DMS 273 (cell line): Measurements from ENCODE around the gene RUNX1.

Experiments used
- DNase-seq: peaks from one replicate; lab custom pipeline; 2025; ENCODE audit not compliant: unreplicated experiment; lab: John Stamatoyannopoulos, UW

RUNX1 gene

DNA sequence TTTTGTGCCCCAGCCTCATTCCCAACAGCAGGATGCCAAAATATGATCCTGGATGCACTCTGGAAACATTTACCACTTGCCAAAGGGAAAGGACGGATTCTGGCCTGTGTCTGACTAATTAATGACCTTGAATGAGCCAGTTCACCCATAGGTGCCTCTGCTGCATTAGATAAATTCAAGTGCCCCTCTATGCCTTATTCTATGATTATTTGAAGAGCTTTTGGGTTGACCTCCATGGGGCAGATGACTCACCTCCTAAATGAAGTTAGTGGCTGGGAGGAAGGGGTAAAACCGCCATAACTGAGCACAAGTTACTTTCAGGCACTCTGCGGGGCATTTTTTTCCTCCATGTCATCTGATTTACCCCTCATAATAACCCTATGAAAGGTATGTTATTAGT lies 282.2 kb downstream of the RUNX1 start:
- no peak for DNase-seq

DNA sequence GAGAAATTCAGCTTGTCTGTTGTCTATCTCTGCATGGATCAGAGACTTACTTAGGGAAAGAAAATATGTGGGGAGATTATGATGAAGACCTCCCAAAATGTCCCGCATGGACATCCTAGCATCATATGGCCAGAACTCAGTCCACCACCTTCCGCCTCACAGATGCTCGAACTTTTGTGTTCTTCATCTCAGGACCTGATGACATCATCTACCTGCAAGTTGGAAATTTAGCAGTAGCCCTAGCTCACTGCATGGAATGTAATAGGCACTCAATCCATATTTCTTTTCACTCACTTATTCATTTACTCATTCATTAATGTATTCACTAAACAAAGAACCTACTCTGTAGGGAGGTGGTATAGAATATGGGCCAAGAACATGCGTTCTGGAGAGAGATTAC lies 283.5 kb downstream of the RUNX1 start:
- DNase-seq: no peak

DNA sequence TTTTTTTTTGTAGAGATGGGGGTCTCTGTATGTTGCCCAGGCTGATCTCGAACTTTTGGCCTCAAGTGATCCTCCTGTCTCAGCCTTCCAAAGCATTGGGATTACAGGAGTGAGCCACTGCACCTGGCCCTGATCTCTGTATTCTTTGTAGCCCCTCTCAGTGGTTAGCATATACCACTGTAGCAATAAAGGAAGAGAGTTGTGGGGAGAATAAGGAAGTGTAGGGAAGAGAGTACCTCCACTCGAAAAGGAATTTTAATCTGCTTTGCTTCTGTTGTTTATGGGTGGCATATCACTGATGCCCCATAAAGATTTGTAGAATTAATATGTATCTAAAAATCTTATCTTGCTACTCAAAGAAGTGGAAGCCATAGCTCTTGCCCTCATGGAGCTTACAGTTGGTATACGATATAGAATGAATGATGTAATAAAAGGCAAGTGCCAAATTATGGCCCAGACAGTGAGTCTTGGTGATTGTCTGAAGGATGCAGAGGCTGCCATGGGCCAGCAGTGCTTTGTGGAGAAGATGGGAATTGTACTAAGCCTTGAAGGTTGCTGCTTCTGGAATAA lies 284.3 kb downstream of the RUNX1 start:
- DNase-seq: no peak

DNA sequence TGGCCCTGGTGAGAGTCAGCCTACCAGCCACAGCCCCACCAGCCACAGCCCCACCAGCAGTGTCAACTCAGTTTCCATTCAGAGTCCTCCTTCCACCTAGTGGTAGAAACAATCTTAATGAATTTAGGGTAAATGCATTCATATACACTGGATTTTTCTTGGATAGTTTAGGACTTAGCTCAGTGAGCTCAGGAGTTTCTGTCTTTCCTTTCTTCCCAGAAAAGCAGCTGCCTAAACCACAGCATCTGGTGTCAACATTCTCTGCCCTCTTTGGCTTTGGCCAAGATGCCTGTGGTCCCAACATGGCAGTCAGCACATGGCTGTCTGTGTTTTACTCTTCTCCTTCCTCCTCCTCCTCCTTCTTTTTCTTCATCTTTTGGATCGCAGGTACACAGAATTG lies 286.3 kb downstream of the RUNX1 start:
- no peak for DNase-seq

DNA sequence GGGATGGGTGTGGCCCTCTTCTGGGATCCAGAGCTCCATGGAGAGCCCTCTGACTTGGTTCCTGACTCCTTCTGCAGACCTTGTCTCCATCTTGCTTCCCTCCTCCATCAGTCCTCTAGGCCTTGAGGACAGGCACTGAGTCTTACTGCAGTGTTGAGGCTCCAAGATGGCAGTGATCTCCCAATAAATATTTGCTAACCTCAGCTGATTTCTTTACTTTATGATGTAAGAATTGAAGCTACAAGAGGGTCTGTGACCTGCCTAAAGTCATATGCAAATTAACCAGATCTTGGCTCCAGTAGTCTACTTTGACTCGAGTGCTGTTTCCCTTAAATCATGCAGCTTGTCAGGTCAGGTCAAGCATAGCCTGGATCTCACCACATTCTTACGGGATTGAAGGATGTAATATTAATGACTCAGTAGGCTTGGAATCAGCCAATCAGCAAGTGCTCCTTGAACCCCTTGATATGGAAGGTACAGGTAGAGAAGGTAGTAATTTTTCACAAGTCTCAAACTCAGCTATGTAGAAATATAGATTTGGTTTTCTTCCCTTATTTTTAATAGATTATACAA lies 287.3 kb downstream of the RUNX1 start:
- no peak for DNase-seq

DNA sequence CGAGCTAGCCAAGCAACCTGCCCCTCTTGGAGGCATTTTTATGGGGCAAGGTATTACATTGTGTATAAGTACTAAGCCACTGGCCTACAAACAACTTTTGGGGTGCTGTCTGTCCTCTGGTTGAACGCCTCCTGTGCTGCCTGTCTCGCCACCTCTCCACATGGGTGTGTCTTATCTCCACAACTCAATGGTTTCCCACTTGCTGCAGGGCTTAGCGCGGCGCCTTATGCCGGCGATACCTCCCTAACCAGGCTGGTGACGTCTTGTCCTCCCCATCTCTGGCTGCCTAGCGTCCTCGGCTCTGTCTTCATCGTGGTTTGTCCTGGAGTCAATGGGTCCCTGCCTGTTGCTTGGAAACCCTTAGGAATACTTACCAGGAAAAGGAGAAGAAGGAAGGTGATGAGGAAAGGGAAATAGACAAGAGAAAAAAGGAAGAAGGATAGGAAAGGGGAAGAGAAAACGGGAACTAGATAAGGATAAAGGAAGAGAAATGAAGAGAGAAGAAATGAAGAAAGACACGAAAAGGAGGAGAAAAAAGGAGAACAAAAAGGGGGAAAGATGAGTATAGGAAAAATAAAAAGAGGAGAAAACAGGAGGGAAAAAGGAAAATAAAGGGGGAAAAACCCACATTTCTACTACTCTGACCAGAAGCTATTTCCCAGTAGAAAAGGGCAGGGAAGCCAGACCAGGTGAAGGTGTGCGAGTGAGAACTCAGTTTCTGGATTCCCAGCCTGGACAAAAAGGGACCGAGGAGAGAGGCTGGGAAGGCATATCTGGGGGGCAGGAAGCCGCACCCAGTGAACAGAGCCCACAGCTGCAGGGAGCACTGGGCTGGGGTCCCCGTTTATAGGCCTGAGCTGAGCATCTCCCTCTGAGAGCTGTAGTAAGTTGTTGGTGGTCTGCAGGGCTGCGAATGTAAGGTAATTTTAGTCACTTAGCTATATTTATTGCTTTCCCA lies 294.1 kb downstream of the RUNX1 start:
- no peak for DNase-seq

DNA sequence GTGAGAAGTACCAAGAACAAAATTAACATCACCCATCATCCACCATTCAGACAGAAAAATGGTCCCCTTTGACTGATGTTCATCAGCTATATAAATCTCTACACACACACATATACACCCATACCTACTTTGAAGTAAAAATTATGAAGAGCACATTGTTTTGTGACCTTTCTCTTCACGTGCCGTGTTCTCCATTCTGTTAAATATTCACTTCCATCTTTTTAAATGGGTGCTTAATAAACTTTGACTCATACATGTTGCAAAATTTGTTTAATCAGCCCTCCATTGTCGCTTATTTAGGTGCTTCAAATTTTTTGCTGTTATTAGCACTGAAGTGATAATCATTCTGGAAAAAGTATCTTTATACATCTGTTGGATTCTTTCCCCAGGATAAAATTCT lies 300.2 kb downstream of the RUNX1 start:
- no peak for DNase-seq

DNA sequence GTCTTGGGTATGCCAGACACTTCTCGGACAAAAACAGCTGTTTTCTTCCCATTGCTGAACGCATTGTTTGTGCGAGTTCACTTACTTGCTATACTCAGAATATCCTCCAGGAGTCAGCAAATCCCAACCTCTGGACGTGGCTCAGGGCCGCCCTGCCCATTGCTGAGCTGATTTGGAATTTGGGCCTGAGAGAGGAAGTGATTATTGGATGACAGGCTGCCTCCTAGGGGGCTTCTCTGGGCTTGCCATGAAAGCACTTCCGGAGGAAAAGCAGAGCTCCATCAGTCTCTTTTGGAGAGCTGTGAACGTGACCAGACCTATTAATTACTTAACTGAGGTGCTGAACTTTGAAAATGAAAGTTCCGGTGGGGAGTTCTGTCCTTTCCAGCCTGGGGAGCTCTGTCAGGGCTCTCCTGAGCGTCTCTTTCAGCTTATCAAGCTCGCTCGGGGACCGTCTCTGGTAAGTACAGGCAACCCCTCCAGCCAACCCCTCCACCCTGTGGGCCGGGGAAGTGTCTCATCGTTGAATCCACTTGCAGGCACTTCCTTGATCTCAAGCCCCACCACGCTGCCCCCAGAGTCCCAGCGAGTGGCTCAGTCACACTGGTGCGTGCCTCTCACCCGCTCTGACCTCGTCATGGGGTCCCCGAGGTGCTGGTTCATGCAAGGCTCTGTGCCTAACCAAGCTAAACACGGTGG lies 303.4 kb downstream of the RUNX1 start:
- DNase-seq: peak; percentile 87

DNA sequence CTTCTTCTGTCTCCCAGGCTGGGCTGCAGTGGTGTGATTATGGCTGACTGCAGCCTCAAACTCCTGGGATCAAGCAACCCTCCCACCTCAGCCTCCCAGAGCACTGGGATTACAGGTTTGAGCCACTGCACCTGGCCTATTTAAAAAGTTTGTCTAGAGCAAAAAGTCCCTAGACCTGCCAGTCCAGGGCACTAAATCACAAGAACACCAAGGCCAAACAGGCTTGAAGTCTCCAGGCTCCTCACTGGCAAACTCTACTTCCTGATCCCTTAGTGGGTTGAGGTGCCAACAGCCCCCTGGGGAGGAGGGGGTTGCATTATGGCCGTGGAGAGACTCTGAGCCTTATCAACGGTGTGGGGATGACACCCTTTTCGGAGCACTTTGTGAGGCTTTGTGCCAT lies 304.3 kb downstream of the RUNX1 start:
- no peak for DNase-seq

DNA sequence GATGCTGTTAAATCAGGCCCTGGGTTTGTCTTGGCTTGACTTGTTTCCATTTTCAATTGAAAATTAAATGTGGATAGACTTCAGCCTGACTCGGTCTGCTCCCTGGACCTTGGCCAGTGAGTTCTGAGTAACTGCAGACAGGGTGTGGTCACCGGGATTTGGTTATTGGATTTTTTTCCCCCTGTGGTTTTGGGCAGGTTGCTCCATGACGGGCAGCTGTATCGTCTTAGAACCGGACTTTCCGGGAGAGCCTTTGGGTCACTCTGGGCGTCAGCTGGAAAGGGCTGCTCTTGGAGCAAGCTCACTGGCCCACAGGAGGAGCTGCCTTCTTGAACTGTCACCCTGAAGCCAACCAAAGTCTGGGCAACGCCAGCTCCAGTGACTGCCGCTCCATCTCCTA lies 305.3 kb downstream of the RUNX1 start:
- no peak for DNase-seq

DNA sequence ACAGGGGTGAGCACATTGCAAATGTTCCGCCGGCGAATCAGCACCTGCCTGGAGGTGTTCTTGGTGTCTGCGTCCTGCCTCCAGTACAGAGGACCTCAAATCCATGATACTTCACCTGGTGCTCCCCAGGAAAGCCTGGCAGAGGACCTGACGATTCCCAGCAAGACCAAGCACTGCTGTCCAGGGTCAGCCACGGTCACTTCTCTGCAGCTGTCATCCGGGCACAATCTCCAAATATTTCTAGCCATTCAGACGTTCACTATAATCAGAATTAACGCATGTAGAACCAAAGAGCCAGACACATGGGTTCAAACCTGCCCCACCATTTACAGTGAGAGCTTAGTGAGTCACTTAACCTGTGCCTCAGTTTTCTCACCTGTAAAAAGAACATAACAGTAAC lies 305.8 kb downstream of the RUNX1 start:
- no peak for DNase-seq

DNA sequence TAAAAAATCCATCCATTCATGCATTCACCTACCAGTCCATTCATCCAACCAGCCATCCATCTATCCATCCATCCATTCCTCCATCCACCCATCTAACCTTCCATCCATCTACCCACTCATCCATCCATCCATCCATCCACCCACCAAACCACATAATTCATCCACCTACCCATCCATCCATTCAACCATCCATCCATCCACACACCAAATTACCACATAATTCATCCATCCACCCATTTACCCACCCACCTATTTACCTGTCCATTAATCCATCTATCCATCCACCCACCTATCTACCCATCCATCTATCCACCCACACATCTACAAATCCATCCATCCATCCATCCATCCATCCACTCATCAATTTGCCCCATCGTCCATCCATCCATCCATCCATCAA lies 308.9 kb downstream of the RUNX1 start:
- no peak for DNase-seq
